ENCODE results near the gene GNAQ.

GNAQ gene

GRCh38 chr9:78001946-78002731, 29.5 kb downstream of the GNAQ start:
- no peak for DNase-seq (ENCODE audit: low read depth)

DNA sequence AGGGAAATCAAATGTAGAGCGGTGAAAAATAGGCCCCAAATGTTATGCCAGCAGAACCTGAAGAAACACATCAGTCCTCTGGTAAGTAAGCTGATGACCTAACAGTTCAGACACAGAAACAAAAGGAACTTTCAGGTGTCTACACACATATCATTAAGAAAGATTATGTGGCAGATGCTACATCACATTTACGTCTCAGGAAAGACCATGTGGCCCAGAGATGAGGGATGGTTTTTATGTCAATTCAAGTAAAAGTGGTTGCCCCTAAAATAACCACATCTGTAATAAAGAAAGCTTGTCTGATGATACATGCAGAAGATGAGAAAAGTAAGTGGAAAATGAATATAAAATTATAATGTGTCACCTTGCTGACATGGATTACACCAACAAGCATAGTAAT, 31.4 kb downstream of the GNAQ start:
- DNase-seq (ENCODE audit: low read depth) = no peak

GRCh38 chr9:77999231-77999631, 32.4 kb downstream of the GNAQ start:
- no peak for DNase-seq (ENCODE audit: low read depth)

- no peak for DNase-seq (ENCODE audit: low read depth)
Measured at GRCh38 chr9:77997611-77998284, 33.9 kb downstream of the GNAQ start.

DNA sequence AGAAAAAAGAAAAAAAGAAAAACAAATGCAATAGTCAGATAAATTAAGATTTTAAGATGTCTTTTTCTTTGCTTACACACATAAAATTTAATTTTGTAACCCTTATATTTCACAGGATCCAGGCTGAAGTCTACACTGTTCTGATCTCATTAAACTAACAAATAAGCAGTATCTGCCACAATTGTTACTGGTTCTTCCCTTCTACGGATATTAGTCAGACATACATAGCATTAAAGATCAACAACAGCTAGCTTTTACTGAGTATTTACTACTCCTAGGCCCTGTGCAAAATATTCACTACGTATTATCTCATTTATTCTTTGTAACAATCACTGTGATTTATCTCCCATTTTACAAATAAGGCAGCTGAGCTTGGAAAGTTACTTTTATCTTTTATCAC, 34.9 kb downstream of the GNAQ start:
- no peak for DNase-seq (ENCODE audit: low read depth)

- no peak for DNase-seq (ENCODE audit: low read depth)
Measured at GRCh38 chr9:77991191-77991590, 40.4 kb downstream of the GNAQ start.

- DNase-seq (ENCODE audit: low read depth) = no peak
Measured at GRCh38 chr9:77989909-77990308, 41.7 kb downstream of the GNAQ start.

DNA sequence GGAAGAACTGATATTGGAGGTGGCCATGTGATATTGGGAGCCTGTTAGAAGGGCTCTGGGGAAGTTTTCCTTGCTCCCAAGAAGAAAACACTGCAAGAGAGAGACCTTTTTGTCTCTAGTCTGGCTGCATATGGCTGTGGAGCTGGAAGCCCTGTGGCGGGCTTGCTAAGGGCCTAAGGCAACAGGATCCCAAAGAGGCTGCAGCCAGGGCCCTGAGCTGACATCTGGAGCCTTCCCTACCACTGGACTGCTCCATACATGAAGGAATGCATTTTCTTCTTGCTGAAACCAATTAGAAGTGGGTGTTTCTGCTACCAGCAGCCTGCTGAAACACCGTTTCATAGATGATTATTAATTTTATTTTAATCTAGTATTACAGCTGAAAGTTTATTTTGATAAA, 42.2 kb downstream of the GNAQ start:
- no peak for DNase-seq (ENCODE audit: low read depth)

DNA sequence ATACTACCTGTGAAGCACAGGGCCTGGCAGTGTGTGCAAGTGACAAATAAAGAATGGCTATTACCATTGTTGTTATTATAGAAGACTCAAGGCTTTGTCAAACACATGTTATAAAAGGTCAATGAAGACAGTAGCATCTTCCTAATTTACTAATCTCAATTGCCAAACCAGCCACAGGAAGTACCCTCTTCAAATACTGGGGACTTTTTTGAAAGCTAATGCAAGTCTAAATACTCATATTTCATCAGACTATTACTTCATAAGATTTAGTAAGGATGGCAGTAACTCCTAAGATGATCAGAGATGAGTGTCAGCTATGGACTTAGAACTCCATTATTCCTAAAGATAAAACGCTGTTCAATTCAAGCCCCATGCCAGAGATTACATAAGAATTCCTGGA, 43.0 kb downstream of the GNAQ start:
- no peak for DNase-seq (ENCODE audit: low read depth)

- DNase-seq (ENCODE audit: low read depth) = no peak
Measured at GRCh38 chr9:77987880-77988525, 43.6 kb downstream of the GNAQ start.

DNA sequence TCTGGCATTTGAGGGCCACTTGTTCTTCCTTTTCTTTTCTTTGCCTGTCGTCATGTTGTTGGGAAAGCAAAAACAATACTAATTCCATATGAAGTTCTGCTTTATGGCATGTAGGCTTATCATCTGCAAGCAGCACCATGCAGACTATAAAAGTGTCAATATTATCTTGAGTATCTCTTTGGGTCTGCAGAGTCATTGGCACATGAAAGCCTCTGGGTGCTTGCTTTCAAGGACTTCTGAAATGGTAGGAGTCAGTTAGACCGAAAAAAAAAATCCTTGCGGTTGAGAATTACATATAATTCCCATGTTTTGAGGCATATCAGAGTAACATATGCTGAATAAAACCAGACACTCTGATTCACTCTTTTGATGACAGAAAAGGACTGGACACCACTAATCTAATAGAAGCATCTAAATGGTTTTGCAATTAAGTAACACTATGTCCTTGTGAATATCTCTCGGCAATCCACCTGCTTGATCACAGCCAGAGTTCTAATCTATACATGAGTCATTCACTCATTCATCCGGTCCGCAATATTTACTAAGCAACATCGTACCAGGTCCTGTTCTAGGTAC, 44.4 kb downstream of the GNAQ start:
- no peak for DNase-seq (ENCODE audit: low read depth)

DNA sequence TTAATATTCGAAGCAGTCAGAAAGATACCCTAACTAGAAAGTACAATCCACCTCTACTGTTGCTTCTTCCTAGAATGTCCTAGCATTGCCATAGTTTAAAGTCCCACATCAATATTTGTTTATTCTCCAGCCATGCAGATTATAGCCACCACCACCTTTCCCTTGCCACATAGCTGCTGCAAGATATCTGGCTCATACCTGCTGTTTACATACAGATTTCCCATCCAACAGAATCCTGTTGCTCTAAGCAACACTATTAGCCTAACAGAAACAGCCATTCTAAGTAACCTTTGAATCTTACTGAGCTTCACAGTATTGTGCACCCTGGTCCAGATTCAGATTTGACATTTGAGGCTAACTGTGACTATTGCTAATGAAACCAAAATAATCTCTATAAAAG, 45.6 kb downstream of the GNAQ start:
- no peak for DNase-seq (ENCODE audit: low read depth)

DNA sequence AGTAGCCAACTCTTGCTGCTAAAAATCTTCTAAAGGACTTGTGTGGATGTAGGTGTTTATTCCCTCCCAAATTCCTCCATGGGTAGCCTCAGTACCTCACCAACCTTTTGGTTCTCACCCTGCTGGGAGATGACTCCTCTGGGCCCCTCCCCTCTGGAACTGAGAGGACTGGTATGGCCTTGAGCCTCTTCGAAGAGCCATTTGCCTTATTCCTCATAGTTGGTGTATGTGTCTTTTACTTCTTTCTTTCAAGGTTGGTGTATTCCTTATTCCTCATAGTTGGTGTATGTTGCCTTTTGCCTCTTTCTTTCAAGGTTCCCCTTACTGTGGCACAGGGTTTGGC, 48.3 kb downstream of the GNAQ start:
- DNase-seq (ENCODE audit: low read depth) = no peak

- no peak for DNase-seq (ENCODE audit: low read depth)
Measured at GRCh38 chr9:77982581-77983319, 48.9 kb downstream of the GNAQ start.

DNA sequence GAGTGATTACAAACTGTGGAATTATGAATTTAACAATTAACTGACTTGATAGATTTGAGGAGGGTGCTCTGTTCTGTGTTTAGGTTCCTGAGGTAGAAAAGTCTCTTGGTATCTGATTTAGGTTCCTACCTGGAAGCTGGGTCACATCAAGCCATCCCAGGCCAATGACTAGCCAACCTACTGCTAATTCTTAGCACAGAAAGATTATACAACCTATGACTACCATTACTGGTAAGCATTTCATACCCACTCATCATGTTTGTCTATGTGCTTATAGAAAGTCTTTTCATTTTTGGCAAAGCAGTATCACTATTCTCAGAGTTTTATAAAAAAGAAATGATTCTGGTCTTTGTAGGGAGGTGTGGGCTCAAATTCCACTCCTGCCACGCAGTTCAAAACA, 49.7 kb downstream of the GNAQ start:
- no peak for DNase-seq (ENCODE audit: low read depth)

DNA sequence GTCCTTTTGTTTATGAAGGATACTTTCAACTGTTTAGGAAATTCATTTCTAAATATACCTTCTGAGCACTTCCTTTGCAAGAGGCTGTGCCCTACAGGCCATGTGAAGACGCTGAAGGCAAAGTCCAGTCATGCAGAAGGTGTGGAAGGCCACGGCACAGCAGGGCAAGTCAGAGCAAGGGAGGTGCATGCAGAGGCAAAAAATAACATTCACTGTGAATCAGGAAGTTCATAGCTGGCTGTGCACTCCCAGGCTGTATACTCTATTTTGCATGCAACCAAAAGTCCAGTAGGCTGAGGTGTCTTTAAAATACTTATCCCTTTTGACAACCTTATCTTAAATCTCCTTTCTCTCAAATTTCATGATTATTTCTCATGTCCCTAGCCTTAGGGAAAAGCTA, 50.3 kb downstream of the GNAQ start:
- no peak for DNase-seq (ENCODE audit: low read depth)

- no peak for DNase-seq (ENCODE audit: low read depth)
Measured at GRCh38 chr9:77980622-77981021, 51.0 kb downstream of the GNAQ start.

DNA sequence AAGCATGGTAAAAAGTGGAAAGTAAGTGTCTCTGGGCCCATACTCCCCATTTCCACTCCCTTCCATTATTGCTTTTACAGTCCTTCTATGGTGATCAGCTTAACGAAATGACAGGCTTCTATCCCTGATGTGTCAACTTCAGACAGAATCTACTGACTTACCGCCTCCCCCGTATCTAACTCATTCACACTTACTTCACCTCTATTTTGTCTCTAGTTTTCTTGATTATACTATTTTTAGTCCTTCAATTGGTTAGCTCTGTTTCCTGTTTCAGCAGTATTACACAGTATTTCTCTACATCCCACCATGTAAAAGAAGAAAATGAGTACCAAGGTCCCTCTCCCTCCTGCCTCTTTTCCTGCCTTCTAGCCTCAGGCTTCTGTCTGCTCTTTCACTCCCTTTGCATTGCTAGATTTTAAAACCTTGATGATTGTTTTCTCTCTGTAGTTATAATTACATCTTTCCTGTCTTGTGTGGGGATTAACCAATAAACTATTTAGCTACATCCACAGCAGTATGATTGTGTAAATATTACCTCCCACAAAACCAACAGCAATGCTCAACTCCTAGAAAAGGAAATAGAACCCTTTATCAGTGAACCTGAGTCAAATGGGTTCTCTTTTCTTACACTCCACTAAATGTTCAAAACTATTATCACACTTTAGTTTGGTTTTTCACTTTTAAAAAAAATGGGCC, 53.4 kb downstream of the GNAQ start:
- DNase-seq (ENCODE audit: low read depth) = no peak

- no peak for DNase-seq (ENCODE audit: low read depth)
Measured at GRCh38 chr9:77977210-77977611, 54.4 kb downstream of the GNAQ start.

GRCh38 chr9:77975806-77976205, 55.8 kb downstream of the GNAQ start:
- DNase-seq (ENCODE audit: low read depth) = no peak

DNA sequence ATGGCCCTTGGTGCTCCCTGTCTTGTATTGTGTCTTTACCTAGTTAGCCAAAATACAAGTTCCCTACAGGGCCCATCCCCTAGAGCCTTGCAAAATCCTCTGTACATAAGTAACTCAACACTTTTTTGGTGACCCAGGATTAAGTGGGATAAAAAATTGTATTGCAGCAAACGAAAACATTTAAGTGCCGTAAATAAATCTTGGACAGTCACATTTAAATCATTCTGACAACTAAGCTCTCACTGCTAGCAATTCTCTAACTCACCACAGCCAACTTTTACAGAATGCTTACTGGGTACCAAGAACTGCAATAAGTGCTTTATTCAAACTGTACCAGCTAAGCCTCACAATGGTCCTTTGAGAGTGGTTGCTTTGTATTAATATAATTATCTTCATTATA, 56.6 kb downstream of the GNAQ start:
- no peak for DNase-seq (ENCODE audit: low read depth)

DNA sequence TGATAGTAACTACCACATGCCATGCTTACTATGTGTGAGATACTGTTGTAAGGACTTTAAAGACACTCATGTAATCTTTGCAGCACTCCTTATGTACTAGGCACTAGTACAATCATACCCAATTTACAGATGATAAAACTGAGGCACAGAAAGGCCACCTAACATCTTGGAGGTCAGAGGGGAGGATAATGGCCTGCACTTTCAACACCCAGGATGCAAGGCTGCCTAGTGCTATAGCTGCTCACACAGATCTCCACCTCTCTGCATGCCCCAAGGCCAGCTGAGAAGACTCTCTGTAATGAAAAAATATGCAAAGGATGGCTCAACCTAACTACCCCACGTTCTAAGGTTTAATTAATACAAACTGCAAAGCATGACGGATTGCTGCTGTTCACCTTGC, 57.2 kb downstream of the GNAQ start:
- DNase-seq (ENCODE audit: low read depth) = no peak
